GM12892 (cell line): ENCODE data around the gene TEAD1.

Source experiments
- POLR2A ChIP-seq: IDR thresholded peaks from 2 replicates; pipeline ENCODE4 v1.6.1; 2011; ENCODE audit warnings: low read depth, low read length, control low read depth
- POLR2AphosphoS5 ChIP-seq: IDR thresholded peaks from 2 replicates; pipeline ENCODE4 v1.6.1; 2011; ENCODE audit warnings: low read depth, low read length, control low read depth
- TAF1 ChIP-seq: IDR thresholded peaks from 2 replicates; pipeline ENCODE4 v1.6.1; 2011; ENCODE audit warnings: low read depth, mild to moderate bottlenecking, control low read depth, low read length, borderline replicate concordance

DNA sequence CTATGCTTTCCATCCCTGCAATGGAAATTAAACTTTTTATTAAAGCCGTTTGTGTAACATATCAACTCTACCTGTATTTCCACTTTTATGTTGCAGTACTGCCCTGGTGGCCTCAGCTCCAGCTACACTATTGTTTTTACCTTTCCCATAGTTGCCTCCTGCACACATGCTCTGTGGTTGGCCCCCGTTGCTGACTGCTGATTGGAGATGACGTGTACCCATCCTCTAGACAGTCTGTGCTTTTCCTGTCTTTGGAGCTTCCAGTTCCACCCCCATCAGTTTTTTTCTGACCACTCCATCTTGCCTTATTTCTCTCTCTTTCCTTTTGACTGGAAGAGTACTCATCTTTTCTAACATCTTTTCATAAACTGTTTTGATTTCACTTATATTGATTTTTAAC is 123.8 kb downstream of the TEAD1 start:
- TF ChIP-seq POLR2A (no peak), POLR2AphosphoS5 (no peak), TAF1 (no peak)
